SH-SY5Y (cell line): Measurements from ENCODE around the gene NISCH.

Experiments used
- GATA2 ChIP-seq: IDR thresholded peaks from 2 replicates; pipeline ENCODE4 v1.6.1; 2011; ENCODE audit warnings: mild to moderate bottlenecking, low read depth, low read length
- GATA3 ChIP-seq: IDR thresholded peaks from 2 replicates; pipeline ENCODE4 v1.6.1; 2011; ENCODE audit warnings: low read depth, mild to moderate bottlenecking, low read length, moderate library complexity

- TF ChIP-seq GATA2: no peak
- no peak for TF ChIP-seq GATA3
Observed at GRCh38 chr3:52470920-52471319, 15.5 kb downstream of the NISCH start.
